CD4-positive, alpha-beta T cell (primary cell): ENCODE data around the gene XPO6. TPM values are rescaled to one million over a fixed set of nuclear protein-coding genes. Genes with fewer than 3 reads are reported as not detected.
A peak's percentile ranks its signal among the peaks of the same experiment; 100 is the strongest.

ENCODE experiments used
- ATAC-seq: fragments of 200-7000 bp; cut with Tn5 transposase; one replicate; pipeline ENCODE4 v1.10.0; 2022; ENCODE audit warnings: mild to moderate bottlenecking; ENCODE audit not compliant: poor library complexity
- CTCF ChIA-PET: fragments of 350-600 bp; sonication (Branson Sonifier 250); formaldehyde crosslinking; loops from one replicate; lab custom pipeline; 2021; ENCODE audit warnings: antibody characterized with exemption, inconsistent platforms; lab: Charles Lee
- POLR2A ChIA-PET: fragments of 350-600 bp; sonication (Branson Sonifier 250); formaldehyde crosslinking; loops from one replicate; lab custom pipeline; 2021; ENCODE audit warnings: antibody characterized with exemption, inconsistent platforms; lab: Charles Lee
- DNase-seq, 14 experiments: peaks; one replicate each; pipeline ENCODE4 v3.0.0-alpha.2; 2013 to 2020; ENCODE audit warnings: mixed read lengths in 2 of 14
- H3K27ac ChIP-seq, 2 donors: one replicate each; pipeline versions ENCODE4 v1.5.1 to v1.7.0; 2013; ENCODE audit warnings: low read length in 2 of 2, low read depth in 1 of 2, mild to moderate bottlenecking in 1 of 2
- H3K27me3 ChIP-seq, 2 experiments: 1 replicate in 1 of 2; 2 replicates in 1 of 2; pipeline versions ENCODE4 v1.6.1 to v1.7.0; 2013; ENCODE audit warnings: low read length in 2 of 2, control low read depth in 1 of 2, mild to moderate bottlenecking in 1 of 2, moderate library complexity in 1 of 2; ENCODE audit not compliant: insufficient read depth in 2 of 2, control insufficient read depth in 1 of 2
- H3K36me3 ChIP-seq: one replicate; pipeline ENCODE4 v1.6.1; 2013; ENCODE audit warnings: low read length, control low read depth; ENCODE audit not compliant: insufficient read depth
- H3K4me1 ChIP-seq: one replicate; pipeline ENCODE4 v1.6.1; 2013; ENCODE audit warnings: low read length, control low read depth; ENCODE audit not compliant: insufficient read depth
- H3K4me3 ChIP-seq: one replicate; pipeline ENCODE4 v1.5.1; 2013; ENCODE audit warnings: mild to moderate bottlenecking, low read length, moderate library complexity
- H3K9me3 ChIP-seq, 2 experiments: 1 replicate in 1 of 2; 2 replicates in 1 of 2; pipeline versions ENCODE4 v1.6.1 to v1.7.0; 2013; ENCODE audit warnings: low read length in 2 of 2, mild to moderate bottlenecking in 2 of 2, control low read depth in 1 of 2, moderate library complexity in 1 of 2; ENCODE audit not compliant: control insufficient read depth in 1 of 2, insufficient read depth in 1 of 2
- H3K27ac Mint-ChIP-seq: one replicate; pipeline ENCODE4 v1.8.0; 2020; ENCODE audit warnings: mixed read lengths
- H3K27me3 Mint-ChIP-seq: one replicate; pipeline ENCODE4 v1.8.0; 2021; ENCODE audit warnings: mixed read lengths
- H3K36me3 Mint-ChIP-seq: one replicate; pipeline ENCODE4 v1.8.0; 2021; ENCODE audit warnings: low read depth, mixed read lengths
- H3K4me1 Mint-ChIP-seq: one replicate; pipeline ENCODE4 v1.8.0; 2021; ENCODE audit warnings: low read depth, mixed read lengths
- H3K4me3 Mint-ChIP-seq: one replicate; pipeline ENCODE4 v1.8.0; 2020; ENCODE audit warnings: mild to moderate bottlenecking, mixed read lengths
- H3K9me3 Mint-ChIP-seq: one replicate; pipeline ENCODE4 v1.8.0; 2020; ENCODE audit warnings: mixed read lengths
- CTCF ChIP-seq: fragments of 200-600 bp; IDR thresholded peaks from one replicate; pipeline ENCODE4 v1.8.0; 2022; ENCODE audit warnings: antibody characterized with exemption, mild to moderate bottlenecking
- intact Hi-C, 2 experiments: fragments of 100-400 bp; cut with DNase I in 1 of 2; cut with micrococcal nuclease in 1 of 2; formaldehyde crosslinking; loops; one replicate each; pipeline versions ENCODE4 v1.15.1 to v1.9.0; 2023 to 2025; cut with DNase I, micrococcal nuclease
- total RNA-seq, 174 experiments: library from RNA in 2 of 174; stranded (reverse) in 2 of 174; gene quantifications; one replicate each; pipeline ENCODE4 v1.2.3 and lab custom pipeline; 2021 to 2026

Gene XPO6
- total RNA-seq, 2 experiments from 2014 or later = 378 to 390 TPM

DNA sequence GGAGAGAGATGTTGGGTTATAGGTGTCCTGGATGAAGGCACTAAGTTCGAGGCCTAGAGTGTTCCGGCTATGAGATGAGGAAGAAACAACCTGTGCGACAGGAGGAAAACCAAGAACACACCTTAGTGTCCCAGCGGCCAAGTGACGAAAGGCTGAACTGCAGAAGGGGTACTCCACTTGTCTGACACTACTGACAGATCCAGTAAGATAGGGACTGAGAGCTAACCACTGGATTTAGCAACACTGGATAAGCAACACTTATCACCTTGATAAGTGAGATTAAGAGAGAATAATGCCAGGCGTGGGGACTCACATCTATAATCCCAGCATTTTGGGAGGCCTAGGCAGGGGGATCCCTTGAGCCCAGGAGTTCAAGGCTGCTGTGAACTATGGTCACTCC lies 7.1 kb downstream of the XPO6 start:
- no peaks in the 10 kb centered on the region for H3K27me3 Mint-ChIP-seq
- no peaks in the 10 kb centered on the region for H3K9me3 Mint-ChIP-seq
- Histone ChIP-seq H3K4me1 (peaks cover 77% of the 10 kb centered on the region), H3K36me3 (peaks cover 78% of the 10 kb centered on the region), H3K27ac (no peak overlapping the region), H3K9me3 (no peaks in the 10 kb centered on the region), H3K4me3 (no peak overlapping the region), H3K27me3 (no peaks in the 10 kb centered on the region)
- intact Hi-C loops = no loop called here
- TF ChIP-seq CTCF = no peak
- ATAC-seq (no peak), DNase-seq (no peak)
- CTCF ChIA-PET = no interaction called here
- H3K27ac Mint-ChIP-seq = no peak overlapping the region
- H3K36me3 Mint-ChIP-seq = peaks cover 31% of the 10 kb centered on the region
- H3K4me3 Mint-ChIP-seq = no peak overlapping the region
- peaks cover 52% of the 10 kb centered on the region for H3K4me1 Mint-ChIP-seq
- POLR2A ChIA-PET = interaction anchor here (1.0 to 1.7 kb wide), 3 partner anchors 10 to 23 kb away, joined by 3 to 6 read pairs (median 3); no protein-coding TSS in a partner anchor

- H3K9me3 Mint-ChIP-seq = no peaks in the 10 kb centered on the region
- H3K27me3 ChIP-seq = no peaks in the 10 kb centered on the region
- ChIA-PET CTCF (interaction anchor here (1.4 kb wide), 1 partner anchor 14 kb away, joined by 3 read pairs; no protein-coding TSS in a partner anchor), POLR2A (interaction anchor here (1.0 to 1.7 kb wide), 3 partner anchors 11 to 23 kb away, joined by 3 to 6 read pairs (median 3); no protein-coding TSS in a partner anchor)
- peaks cover 31% of the 10 kb centered on the region for H3K36me3 Mint-ChIP-seq
- no peaks in the 10 kb centered on the region for H3K9me3 ChIP-seq
- no peaks in the 10 kb centered on the region for H3K27me3 Mint-ChIP-seq
- no peak overlapping the region for H3K4me3 ChIP-seq
- H3K4me1 ChIP-seq = peaks cover 74% of the 10 kb centered on the region
- ATAC-seq (no peak), DNase-seq (no peak)
- H3K4me3 Mint-ChIP-seq = no peak overlapping the region
- H3K36me3 ChIP-seq = peaks cover 80% of the 10 kb centered on the region
- H3K27ac ChIP-seq = no peak overlapping the region
- intact Hi-C loops = no loop called here
- TF ChIP-seq CTCF = no peak
- H3K27ac Mint-ChIP-seq = no peak overlapping the region
- peaks cover 49% of the 10 kb centered on the region for H3K4me1 Mint-ChIP-seq
Observed at GRCh38 chr16:28204204-28204603, 7.6 kb downstream of the XPO6 start.

DNA sequence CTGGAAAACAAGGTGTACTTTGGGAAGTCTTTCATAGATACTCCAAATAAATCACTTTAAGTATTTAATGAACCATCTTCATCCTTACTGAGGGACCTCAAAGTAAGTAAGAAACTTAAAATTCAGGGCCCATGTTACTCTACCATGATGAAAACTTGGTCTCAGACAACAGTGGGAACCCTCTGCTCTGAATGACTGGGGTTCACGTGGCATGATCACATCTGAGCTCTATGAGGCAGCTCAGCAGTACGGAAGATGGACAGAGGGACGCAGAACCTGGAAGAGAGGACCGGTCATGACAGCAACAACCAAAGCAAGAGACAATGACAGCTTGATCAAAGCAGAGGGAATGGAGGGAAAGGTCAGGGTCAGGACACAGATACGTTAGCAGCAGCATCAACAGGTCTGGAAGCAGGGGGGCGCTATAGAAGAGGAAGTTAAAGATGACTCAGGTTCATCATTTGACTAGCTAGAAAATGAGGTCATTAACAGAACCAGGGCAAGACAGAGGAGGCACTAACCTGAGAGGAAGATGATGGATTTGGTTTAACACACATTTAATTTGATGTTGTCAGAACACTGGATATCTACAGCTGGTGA lies 9.5 kb downstream of the XPO6 start:
- DNase-seq = peak in 5 of 14 experiments; percentile 12 to 60 (median 51)
- peak; percentile 10 for TF ChIP-seq CTCF
- Mint-ChIP-seq H3K4me3 (peak overlapping the region; percentile 62), H3K36me3 (peaks cover 19% of the 10 kb centered on the region), H3K9me3 (no peaks in the 10 kb centered on the region), H3K27ac (no peak overlapping the region), H3K4me1 (peaks cover 33% of the 10 kb centered on the region), H3K27me3 (no peaks in the 10 kb centered on the region)
- intact Hi-C loops = no loop called here
- Histone ChIP-seq H3K27ac (peak overlapping the region in 1 of 2 donors; percentile 51), H3K4me3 (no peak overlapping the region), H3K36me3 (peaks cover 66% of the 10 kb centered on the region), H3K9me3 (no peaks in the 10 kb centered on the region), H3K27me3 (no peaks in the 10 kb centered on the region), H3K4me1 (peaks cover 62% of the 10 kb centered on the region)
- ChIA-PET POLR2A (interaction anchor here (1.0 to 1.8 kb wide), 3 partner anchors 8 to 16 kb away, joined by 4 to 6 read pairs (median 4); no protein-coding TSS in a partner anchor), CTCF (interaction anchor here (0.8 to 2.2 kb wide), 15 partner anchors 9 to 69 kb away, joined by 3 to 13 read pairs (median 5); no protein-coding TSS in a partner anchor)
- peak; percentile 88 for ATAC-seq
